ENCODE data around the gene TMEM181. TPM values are rescaled to one million over a fixed set of nuclear protein-coding genes. Genes with fewer than 3 reads are reported as not detected.
A peak's percentile ranks its signal among the peaks of the same experiment; 100 is the strongest.

TMEM181 gene
- polyA plus RNA-seq, 1 of the 3 experiments (the other 2 are of a cell fraction) = 19.5 TPM

GRCh38 chr6:158603261-158604047 lies 43.6 kb downstream of the TMEM181 start:
- Histone ChIP-seq H3K4me3 (ENCODE audit: low read depth in 2 of 2, low read length in 1 of 2) (no peak overlapping the region), H3K4me1 (ENCODE audit: control insufficient read depth in 1 of 2, insufficient read depth in 2 of 2, low read depth in 1 of 2, low read length in 1 of 2) (peaks cover 0 to 15% of the 10 kb centered on the region in 2 experiments; a peak in 2 of 4 replicates), H2AFZ (ENCODE audit: low read depth) (no peak overlapping the region), H3K9ac (no peak overlapping the region), H3K36me3 (replicated peaks in 1 of 2; ENCODE audit: control insufficient read depth in 1 of 2, insufficient read depth in 2 of 2, low read length in 1 of 2) (peaks cover 32 to 33% of the 10 kb centered on the region in 2 experiments), H3K79me2 (ENCODE audit: insufficient read depth) (peaks cover 10% of the 10 kb centered on the region; the same call in 1 of the 2 replicates), H3K9me2 (no peaks in the 10 kb centered on the region), H3K27me3 (ENCODE audit: insufficient read depth) (no peaks in the 10 kb centered on the region), H3F3A (replicated peaks; ENCODE audit: insufficient read depth) (no peaks in the 10 kb centered on the region), H4K20me1 (ENCODE audit: insufficient read depth) (no peaks in the 10 kb centered on the region), H3K9me3 (no peaks in the 10 kb centered on the region), H3K27ac (ENCODE audit: low read depth in 2 of 2, low read length in 1 of 2) (peak overlapping the region in 1 of 2 experiments; percentile 64; a peak in 2 of 4 replicates), H3K4me2 (no peak overlapping the region)
- WGBS (ENCODE audit: low lambda C conversion rate) = 69% methylated on average over 15 of the region's 15 CpGs
- TF ChIP-seq GATA2 (CRISPR knock-in tag; IDR thresholded peaks at IDR 0.05) (peak; percentile 72), MXI1 (IDR thresholded peaks at IDR 0.05; ENCODE audit: low read depth, low read length) (peak; percentile 86), SIN3A (IDR thresholded peaks at IDR 0.05; ENCODE audit: borderline replicate concordance, low read depth, low read length) (no peak), NRF1 (IDR thresholded peaks at IDR 0.05; ENCODE audit: low read depth, low read length) (no peak), RCOR1 (IDR thresholded peaks at IDR 0.05; ENCODE audit: low read length) (peak; percentile 43; the same call in 1 of the 2 replicates), EP300 (IDR thresholded peaks at IDR 0.05; ENCODE audit: borderline replicate concordance in 1 of 2, low read depth in 1 of 2, low read length in 1 of 2) (peak in 1 of 2 experiments; percentile 68; a peak in 1 of 4 replicates), ELF1 (IDR thresholded peaks at IDR 0.05) (no peak), YY1 (IDR thresholded peaks at IDR 0.05; ENCODE audit: low read depth) (no peak), TEAD4 (IDR thresholded peaks at IDR 0.05; ENCODE audit: borderline replicate concordance, insufficient read depth) (no peak), NFIC (IDR thresholded peaks at IDR 0.05; ENCODE audit: borderline replicate concordance) (no peak)
- TF ChIP-seq, protein P1, sequence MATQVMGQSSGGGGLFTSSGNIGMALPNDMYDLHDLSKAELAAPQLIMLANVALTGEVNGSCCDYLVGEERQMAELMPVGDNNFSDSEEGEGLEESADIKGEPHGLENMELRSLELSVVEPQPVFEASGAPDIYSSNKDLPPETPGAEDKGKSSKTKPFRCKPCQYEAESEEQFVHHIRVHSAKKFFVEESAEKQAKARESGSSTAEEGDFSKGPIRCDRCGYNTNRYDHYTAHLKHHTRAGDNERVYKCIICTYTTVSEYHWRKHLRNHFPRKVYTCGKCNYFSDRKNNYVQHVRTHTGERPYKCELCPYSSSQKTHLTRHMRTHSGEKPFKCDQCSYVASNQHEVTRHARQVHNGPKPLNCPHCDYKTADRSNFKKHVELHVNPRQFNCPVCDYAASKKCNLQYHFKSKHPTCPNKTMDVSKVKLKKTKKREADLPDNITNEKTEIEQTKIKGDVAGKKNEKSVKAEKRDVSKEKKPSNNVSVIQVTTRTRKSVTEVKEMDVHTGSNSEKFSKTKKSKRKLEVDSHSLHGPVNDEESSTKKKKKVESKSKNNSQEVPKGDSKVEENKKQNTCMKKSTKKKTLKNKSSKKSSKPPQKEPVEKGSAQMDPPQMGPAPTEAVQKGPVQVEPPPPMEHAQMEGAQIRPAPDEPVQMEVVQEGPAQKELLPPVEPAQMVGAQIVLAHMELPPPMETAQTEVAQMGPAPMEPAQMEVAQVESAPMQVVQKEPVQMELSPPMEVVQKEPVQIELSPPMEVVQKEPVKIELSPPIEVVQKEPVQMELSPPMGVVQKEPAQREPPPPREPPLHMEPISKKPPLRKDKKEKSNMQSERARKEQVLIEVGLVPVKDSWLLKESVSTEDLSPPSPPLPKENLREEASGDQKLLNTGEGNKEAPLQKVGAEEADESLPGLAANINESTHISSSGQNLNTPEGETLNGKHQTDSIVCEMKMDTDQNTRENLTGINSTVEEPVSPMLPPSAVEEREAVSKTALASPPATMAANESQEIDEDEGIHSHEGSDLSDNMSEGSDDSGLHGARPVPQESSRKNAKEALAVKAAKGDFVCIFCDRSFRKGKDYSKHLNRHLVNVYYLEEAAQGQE (IDR thresholded peaks at IDR 0.05; ENCODE audit: low read depth, low read length) = no peak
- TF ChIP-seq, protein P2, sequence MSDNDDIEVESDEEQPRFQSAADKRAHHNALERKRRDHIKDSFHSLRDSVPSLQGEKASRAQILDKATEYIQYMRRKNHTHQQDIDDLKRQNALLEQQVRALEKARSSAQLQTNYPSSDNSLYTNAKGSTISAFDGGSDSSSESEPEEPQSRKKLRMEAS (IDR thresholded peaks at IDR 0.05; ENCODE audit: low read depth) = no peak
- CTCF ChIA-PET = interaction anchor here (0.8 to 4.0 kb wide), 13 partner anchors 9 to 389 kb away, joined by 3 to 27 read pairs (median 5); partner anchors contain the start of gene DYNLT1
- DNase-seq = peak; percentile 47
- POLR2A ChIA-PET = interaction anchor here (0.8 kb wide), 1 partner anchor 382 kb away, joined by 4 read pairs; no protein-coding TSS in a partner anchor
